GM18520 (cell line): ENCODE results near the gene GLIS1.

Experiments
- ATAC-seq: cut with Tn5 transposase; IDR thresholded peaks from one replicate; pipeline ENCODE4 v1.9.1; 2021; ENCODE audit not compliant: unreplicated experiment

Gene GLIS1

DNA sequence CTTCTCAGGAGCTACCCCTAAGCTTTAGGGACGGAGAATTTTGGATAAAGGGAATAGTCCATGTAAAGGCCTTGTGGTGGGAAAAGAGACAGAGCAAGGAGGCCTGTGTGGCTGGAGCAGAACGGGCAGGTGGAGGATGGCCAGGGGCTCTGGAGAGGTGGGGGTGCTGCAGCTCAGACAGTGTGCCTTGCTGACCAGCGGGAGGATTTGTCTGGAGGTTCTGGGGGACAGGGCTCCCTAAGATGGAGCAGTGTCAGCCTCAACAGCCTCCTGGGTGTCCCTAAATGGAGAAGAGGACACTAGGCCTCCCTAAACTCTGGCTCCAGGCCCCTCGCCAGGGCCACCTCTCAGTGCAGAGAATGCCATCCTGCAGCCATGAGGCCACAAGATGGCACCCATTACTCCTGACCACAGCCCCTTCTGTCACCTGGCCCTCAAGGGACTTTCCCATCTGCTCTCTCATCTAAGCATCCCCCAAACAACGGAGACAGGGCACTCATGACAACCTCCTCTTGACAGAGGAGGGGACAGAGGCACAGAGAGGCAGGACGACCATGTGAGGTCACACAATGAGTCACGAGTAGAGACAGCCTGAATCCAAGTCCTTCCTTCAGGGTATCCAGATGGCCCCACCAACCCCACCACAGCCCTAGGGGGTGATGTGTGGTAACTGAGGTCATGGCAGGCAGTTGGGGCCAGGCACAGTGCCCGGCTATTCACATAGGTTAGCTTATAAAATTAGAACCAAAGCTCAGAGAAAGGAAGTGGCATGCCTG lies 185.0 kb downstream of the GLIS1 start:
- no peak for ATAC-seq

DNA sequence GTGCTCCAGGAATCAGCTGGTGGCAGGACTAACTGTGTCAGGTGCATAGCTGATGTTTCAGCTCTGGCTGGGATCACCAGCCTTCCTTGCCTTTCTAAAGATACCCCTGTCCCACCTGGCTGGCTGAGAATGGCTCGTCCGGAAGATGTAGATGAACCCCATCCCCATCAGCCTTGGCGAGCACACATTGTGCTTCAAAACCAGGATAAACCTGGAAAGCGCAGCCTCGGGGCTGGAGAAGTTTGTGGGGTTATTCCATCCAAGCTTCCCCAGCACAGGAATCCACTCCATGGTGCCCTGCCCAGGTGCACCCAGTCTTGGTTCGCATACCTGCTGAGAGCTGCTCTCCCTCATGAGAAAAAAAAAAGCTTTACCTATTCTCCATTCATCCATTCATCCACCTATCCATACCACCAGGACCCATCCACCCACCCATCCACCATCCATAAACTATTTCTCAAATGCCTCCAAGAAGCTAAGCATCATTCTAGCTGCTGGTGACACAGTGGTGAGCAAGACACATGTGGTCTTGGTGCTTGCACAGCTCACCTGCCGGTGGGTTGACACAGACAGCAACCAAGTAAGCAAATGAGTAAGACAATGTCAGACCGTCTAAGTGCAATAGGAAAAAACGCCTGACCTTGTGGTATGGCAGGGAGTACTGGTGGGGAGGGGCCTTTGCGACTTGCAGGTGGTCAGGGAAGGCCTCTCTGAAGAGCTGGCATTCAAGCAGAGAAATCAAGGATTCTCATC lies 185.8 kb downstream of the GLIS1 start:
- no peak for ATAC-seq

DNA sequence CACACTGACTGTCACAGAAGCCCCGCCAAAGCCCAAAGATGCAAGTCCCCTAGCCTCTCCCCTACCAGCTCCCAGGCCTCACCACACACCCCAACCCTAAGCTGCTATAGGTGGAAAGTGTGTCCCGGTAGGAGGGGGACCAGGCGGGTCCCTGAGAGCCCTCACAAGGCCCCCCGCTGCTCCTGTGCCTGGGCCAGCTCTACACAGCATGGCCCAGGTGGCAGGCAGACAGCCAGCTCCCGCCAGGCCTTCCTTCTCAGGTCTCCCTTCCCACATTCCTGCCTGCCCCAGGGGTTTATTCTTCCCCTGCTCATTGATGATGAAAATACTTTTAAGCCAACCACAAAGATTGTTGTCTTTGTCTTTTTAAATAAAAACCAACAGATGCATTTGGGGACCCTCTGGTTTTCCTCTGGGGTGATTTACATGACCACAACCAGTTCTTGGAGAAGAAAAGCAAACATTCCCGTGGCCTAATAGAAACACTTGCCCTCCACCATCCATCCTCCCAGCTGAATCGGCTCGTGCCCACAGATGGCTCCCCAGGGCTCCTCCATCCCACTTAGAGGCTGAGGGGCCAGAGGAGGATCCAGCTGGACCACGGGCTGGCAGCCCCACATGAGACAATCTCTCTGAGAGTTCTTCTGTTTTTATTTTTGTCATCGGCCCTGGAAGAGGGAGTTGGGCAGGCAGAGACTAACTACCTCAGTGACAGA lies 186.7 kb downstream of the GLIS1 start:
- no peak for ATAC-seq

DNA sequence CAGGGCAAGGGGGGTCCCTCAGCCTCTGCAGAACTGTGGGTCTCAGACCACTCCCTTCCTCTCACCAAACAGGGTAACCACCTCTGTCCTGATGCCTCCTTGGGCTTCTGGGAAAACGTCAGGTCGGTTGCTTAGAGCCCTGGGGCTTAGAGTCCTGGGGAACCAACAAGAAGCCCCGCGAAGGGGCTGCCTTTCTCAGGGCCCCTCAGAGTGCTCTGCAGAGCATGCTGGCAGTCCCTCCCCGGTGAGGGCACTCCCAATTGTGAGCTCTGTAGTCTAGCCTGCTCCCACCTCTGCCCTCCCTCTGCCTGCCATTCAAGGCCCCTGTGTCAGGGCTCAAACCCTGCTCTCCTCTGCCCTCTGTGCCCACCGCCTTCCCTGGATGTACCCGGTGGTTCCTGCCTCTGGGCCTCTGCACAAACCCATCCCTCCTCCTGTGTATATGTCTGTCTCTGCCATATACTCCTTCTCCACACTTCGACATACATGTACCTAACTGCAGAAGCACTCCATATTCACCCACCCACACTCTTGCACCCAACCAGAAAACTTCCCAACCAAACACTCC lies 187.5 kb downstream of the GLIS1 start:
- ATAC-seq, result no peak

DNA sequence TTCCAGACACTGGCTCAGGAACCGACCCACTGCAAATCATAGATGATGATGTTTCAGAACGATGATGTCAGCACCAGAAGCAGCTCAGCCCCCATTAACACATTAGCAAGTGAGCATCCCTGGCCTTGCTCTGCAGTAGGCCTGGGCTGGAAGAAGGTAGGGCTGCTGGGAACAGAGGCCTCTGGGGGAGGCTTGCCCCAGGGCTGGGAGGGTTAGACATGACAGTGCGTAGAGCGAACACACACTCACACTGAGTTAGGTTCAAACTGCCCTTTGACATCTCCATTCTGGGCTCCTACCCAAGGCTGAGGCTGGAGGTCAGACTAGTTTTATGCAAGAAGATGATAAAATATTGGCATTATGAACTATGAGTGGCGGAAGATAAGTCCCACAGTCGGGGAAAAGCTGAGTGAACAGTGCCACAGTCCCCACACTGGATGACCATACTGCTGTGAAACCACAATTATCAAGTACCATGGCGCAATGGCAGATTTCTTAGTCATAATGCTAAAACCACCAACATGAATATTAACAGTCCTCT lies 188.7 kb downstream of the GLIS1 start:
- ATAC-seq, result no peak

DNA sequence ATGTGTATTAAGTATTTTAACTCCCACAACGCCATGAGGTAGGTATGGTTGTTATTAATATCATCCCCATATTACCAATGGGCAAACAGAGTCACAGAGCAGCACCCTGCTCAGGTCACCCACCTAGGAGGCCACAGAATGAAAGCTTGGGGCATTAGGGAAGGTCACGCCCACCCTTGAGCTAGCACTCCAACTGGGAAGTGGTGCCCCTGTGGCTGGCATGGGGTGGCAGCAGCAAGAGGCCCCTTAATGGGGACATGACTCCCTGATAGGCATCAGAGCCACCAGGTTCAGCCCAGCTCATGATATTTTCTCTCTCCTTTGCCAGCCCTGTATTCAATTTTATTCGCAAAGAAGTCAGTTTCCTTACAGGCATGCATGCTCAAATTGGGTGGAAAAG lies 189.2 kb downstream of the GLIS1 start:
- ATAC-seq, result no peak

DNA sequence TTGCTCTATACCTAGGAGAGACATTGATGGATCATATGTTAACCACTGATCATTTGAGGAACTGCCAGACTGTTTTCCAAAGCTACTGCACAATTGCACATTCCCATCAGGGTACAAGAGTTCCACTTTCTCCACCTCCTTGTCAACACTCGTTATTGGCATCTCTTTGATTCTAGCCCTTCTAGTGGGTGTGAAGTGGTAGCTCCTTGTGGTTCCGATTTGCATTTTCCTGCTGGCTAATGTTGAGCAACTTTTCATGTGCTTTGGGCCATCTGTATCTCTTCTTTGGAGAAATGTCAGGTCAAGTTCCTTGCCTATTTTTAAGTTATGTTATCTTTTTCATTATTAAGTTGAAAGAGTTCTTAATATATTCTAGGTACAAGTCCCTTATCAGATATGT lies 189.7 kb downstream of the GLIS1 start:
- ATAC-seq, result no peak

DNA sequence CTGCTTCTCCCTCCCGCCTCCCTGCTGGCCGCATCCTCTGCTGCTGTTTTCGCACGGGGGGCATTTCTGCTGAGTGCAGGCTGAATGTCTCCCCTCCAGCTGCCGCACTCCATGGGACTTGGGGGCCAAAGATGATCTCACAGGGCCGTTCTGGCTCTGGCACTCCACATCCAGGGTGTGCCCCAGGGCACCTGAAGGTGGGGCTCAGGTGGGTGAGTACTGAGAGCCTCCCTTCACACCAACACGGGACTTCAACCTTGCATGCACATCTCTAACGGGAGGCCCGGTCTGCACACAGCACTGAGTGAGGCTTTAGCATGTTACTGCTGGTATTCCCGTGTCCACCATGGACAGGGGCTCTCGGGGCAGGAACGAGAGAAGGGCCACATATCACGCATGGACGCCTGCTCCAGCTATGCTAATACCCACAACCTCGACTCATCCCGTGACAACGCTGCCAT lies 190.9 kb downstream of the GLIS1 start:
- no peak for ATAC-seq

DNA sequence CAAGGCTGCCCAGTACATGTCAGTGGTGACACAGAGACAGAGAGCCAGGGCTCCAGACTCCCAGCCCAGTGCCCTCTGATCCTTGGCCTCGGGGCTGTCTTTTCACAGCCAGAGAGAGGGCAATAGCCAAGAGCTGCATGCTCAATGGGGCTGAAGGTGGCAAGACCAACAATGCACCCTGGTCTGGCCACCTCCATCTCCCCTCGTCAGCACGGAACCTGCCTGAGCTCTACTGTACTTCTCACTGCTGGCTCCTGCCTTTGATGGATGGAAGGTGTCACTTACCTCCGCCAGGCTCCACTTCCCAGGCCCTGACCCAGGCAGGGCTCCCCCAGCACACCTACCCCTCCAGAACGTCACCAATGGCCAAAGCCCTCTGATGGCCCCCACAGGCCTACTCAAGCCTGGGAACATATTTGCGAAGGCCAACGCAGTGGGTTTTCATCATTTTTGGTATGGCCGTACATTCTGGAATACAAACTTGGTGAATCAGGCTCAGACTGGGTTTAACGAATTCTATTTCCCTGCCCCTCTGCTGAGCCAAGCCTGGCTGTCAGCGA lies 191.7 kb downstream of the GLIS1 start:
- ATAC-seq, result no peak

DNA sequence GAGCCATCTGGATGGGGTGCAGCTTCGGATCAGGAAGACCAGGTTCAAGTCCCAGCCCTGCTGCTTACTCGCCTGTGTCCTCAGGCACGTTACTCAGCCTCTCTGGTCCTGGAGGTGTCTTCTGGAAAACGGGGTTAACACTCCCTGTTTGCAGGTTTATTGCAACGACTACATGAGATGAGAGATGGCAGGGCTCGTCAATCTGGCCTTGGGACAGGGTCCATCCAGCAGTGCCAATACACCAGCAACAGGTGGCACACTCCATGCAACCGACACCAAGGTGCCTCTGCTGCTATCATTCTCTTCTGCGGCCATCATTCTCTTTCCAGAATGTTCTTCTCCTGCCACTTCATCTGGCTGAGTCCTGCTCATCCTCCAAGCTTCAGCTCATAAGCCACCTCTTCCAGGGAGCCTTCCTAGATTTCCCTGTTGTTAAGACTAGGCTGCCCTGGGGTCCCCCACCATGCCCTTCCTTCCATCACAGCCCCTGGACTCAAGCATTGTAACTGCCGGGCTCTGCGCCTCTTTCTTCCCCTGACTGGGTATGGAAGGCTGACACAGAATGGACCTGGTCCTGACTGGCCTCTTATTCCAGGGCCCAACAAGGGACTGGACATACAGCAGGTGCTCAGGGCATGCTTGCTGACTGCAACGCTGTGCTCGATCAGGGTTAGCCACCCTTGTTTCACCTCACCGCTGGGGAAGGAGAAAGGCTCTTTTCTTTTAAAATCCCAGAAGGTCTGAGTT lies 192.4 kb downstream of the GLIS1 start:
- no peak for ATAC-seq

DNA sequence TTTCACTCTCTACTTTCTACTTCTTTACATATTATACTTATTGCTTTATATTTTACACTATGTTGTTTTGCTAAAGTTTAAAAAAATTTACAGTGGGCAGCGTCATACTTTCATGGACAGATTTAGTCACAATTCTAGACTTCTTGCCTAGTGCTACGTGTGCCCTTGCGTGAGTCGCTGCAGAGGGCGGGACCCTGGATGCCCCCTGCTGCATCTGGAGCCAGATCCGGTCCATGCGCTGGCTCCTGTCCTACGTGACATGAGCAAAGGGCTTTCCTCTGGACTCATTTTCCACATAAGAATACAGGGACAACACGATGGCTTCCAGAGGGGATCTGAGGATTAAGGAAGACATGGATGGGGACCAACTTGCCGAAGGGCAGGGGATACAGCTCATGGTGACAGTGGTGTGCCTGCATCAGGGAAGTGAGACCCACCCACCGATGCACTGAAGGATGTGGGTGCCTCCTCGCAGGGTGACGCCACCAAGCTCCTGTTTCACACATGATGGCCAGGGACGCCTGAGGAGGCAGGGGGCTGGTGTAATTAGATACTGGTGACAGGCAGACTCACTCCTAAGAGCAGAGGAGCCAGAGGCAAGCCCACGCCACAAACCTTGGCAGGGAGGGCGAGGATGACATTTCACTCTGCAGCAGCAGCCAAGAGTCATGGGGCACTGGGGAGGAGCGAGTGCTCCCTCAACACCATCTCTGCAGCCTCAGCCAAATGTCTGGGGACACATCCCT lies 193.1 kb downstream of the GLIS1 start:
- no peak for ATAC-seq

DNA sequence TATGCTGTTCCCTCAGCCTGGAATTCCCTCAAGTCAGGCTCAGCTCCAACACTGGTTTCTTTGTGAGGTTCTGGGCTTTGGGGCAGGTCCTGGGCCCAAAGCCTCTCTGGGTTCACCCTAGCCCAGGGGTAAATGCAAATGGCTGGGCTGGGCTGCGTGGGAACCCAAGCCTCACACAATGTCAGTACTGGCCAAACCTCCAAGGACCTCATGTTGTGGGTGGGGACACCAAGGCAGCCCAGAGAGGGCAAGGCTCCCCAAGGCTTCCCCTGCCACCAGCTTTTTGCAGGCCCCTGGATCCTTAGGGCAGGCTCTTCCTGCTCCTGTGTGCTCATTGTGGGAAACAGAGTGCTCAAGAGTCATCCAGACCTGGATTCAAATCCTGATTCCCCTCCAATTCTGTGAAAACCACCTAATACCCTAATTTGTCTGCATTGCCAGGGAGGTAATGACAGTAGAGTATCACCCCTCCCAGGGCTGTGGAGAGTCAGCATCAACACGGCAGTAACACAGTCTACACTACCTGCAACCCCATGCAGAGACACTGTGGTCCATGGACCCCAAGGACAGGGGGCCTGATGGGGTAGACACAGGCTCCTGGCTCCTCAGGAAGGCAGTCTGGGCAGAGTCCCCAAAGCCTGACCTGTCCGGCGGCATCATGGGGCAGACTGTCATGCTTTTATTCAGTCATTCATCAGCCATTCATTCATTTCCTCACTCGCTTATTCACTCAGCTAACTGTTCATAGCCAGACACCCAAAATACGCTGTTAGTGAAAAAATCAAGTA lies 194.0 kb downstream of the GLIS1 start:
- no peak for ATAC-seq

DNA sequence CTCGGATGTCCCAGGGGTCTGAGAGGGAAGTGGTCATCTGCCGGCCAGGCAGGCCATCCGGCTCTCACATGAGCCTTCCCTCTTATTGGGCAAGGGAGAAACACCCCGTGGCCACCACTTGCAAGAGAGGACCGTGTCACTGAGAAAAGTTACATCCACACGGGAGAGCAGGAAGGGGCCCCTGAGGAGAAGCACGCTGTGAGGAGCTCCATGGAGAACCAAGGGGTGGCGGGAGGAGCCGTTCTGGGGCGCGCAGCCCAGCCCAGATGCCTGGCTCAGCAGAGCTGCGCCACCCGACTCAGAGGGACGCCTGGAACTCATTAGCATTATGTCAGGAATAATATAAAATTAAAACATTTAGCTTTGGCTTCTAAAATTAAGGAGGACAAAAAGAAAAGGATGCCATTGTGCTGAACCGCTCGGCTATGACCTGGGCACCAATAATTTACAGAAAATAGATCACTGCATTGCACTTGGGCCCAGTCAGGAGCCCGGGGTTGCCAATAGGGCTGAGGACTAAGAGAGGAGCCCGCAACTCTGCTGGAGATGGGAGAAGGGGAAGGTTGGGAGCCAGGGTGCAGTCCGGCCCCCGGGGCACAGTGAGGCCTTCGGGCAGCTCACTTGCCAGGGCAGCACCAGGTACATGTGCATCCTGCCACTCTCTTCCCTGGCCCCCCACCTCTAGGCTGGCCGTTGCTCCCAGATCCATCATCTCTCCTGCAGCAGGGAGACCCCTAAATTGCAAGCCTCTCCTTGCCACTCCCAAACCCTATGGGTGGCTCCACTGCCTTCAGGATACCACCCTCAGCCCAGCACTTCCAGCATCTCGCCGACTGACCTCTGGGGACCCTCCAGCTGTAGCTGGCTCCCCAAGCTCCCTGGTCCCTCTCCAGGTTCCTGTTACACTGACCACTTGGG lies 194.9 kb downstream of the GLIS1 start:
- ATAC-seq, result no peak

DNA sequence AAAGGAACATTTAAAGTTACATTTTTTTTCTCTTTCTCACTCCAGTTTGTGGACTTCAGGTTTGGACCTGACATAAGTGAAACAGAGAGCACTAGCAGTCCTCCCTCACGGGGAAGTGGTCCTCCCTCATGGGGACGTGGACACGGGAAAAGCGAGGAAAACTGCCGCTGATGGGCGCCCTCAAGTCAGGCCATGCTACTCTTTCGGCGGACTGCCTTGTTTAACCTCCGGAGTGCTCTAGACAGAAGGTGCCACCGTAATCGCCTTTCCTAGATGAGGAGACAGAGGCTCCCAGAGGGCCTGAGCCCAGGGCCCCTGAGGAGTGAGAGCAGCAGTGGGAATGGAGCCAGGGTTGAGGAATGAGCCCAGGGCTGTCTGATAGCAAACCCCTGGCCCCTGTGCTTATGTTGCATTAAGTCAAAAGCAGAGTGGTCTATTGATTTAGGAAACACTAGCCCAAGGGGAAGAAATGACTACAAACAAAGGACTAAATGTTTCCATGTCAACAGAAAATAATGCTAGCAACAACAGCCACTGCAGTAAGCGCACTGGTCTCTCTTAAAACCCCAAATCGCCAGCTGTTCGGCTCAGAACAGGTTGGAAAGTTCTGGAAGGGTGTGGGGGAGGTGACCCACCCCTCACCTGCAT lies 195.7 kb downstream of the GLIS1 start:
- no peak for ATAC-seq

DNA sequence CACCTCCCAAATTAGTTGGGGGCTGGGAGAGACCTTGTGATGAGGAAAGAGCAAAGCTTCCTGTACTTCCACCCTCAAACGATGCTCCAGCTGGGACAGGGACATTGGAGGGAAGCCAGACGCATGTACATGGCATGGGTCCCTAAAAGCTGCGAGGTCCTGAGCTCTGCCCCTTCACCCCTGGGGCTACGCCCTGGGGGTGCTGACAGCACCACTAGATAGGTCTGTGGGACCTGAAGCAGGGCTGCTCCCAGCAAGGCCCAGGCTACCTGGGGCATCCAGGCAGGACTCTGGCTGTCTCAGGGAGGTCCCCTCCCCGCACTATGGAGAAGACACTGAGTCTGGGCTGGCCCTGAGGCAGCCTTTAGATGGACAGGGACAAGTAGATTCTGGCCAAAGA lies 196.4 kb downstream of the GLIS1 start:
- ATAC-seq, result no peak

DNA sequence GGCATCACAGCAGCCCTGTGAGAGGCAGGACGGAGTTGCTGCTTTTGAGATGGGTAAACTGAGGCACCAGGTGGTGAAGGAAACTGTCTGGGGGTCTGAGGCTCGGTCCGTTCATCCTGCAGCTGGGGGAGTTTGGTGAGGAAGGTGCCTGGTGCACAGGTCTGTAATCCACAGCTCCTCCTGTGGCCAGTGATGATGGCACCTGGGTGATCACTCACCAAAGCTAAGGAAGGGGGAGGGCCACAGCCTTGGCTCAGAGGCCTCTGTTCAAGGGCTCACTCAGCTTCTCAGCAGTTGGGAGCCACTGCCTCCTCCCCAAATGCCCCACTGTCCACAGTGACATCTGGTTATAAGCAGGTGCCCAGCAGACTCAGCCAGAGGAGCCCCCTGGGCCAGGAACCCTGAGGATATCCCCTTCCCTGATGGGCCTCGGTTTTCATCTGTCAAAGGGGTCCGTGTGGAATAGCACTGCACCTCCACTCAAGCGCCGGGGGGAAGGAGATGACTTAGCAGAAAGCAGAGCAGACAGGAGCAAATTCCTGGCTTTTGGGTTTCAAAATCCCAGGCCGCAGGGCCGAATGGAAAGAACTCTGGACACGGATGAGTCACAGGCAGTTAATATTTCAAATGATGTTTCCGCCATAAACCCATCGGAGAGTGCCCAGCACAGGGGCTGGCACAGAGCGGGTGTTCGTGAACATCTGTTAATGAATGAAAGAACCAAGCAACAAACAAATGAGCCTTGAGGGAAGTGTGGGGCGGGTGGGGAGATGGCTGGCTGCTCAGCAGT lies 197.0 kb downstream of the GLIS1 start:
- ATAC-seq, result no peak
